Measurements from ENCODE around the gene KREMEN1. TPM values are rescaled to one million over a fixed set of nuclear protein-coding genes. Genes with fewer than 3 reads are reported as not detected.

The KREMEN1 gene
- total and polyA plus RNA-seq, 2 donors: 10.7 to 14.2 TPM

GRCh38 chr22:29125844-29126243 is 53.0 kb downstream of the KREMEN1 start:
- no peak for DNase-seq (ENCODE audit: low read depth in 6 of 9, low spot score in 9 of 9)
- WGBS: 98% methylated on average over 5 of the region's 5 CpGs

GRCh38 chr22:29126670-29127395 is 54.0 kb downstream of the KREMEN1 start:
- WGBS: 92% methylated on average over 2 of the region's 2 CpGs
- H3K36me3 ChIP-seq (ENCODE audit: control insufficient read depth in 2 of 2, insufficient read depth in 2 of 2, low read length in 1 of 2): peaks cover 23 to 36% of the 10 kb centered on the region in 2 donors
- no peak overlapping the region for H3K4me3 ChIP-seq (ENCODE audit: low read length in 2 of 2)
- H3K27ac ChIP-seq (ENCODE audit: low read depth in 1 of 2, low read length in 1 of 2): no peak overlapping the region
- no peaks in the 10 kb centered on the region for H3K27me3 ChIP-seq (ENCODE audit: control insufficient read depth in 2 of 2, insufficient read depth in 1 of 2, low read length in 1 of 2)
- DNase-seq (ENCODE audit: low read depth in 6 of 9, low spot score in 9 of 9): no peak
- no peaks in the 10 kb centered on the region for H3K4me1 ChIP-seq (ENCODE audit: control insufficient read depth in 2 of 2, insufficient read depth in 2 of 2, low read length in 2 of 2)
- no peaks in the 10 kb centered on the region for H3K9me3 ChIP-seq (ENCODE audit: control insufficient read depth in 2 of 2, insufficient read depth in 1 of 2, low read length in 1 of 2)

More at GRCh38 chr22:29125844-29126243, 53.0 kb downstream of the KREMEN1 start:
- H3K27ac ChIP-seq (ENCODE audit: low read depth in 1 of 2, low read length in 1 of 2): no peak overlapping the region
- H3K27me3 ChIP-seq (ENCODE audit: control insufficient read depth in 2 of 2, insufficient read depth in 1 of 2, low read length in 1 of 2): no peaks in the 10 kb centered on the region
- H3K4me3 ChIP-seq (ENCODE audit: low read length in 2 of 2): no peak overlapping the region
- H3K4me1 ChIP-seq (ENCODE audit: control insufficient read depth in 2 of 2, insufficient read depth in 2 of 2, low read length in 2 of 2): no peaks in the 10 kb centered on the region
- no peaks in the 10 kb centered on the region for H3K9me3 ChIP-seq (ENCODE audit: control insufficient read depth in 2 of 2, insufficient read depth in 1 of 2, low read length in 1 of 2)
- peaks cover 23 to 35% of the 10 kb centered on the region in 2 donors for H3K36me3 ChIP-seq (ENCODE audit: control insufficient read depth in 2 of 2, insufficient read depth in 2 of 2, low read length in 1 of 2)

GRCh38 chr22:29128891-29129807 is 56.3 kb downstream of the KREMEN1 start:
- Histone ChIP-seq H3K4me3 (ENCODE audit: low read length in 2 of 2) (no peak overlapping the region), H3K36me3 (ENCODE audit: control insufficient read depth in 2 of 2, insufficient read depth in 2 of 2, low read length in 1 of 2) (peaks cover 25 to 45% of the 10 kb centered on the region in 2 donors), H3K4me1 (ENCODE audit: control insufficient read depth in 2 of 2, insufficient read depth in 2 of 2, low read length in 2 of 2) (no peaks in the 10 kb centered on the region), H3K27ac (ENCODE audit: low read depth in 1 of 2, low read length in 1 of 2) (peak overlapping the region in 1 of 2 donors; percentile 18), H3K27me3 (ENCODE audit: control insufficient read depth in 2 of 2, insufficient read depth in 1 of 2, low read length in 1 of 2) (no peaks in the 10 kb centered on the region), H3K9me3 (ENCODE audit: control insufficient read depth in 2 of 2, insufficient read depth in 1 of 2, low read length in 1 of 2) (no peaks in the 10 kb centered on the region)
- DNase-seq (ENCODE audit: low read depth in 6 of 9, low spot score in 9 of 9): no peak
- 80% methylated on average over 13 of the region's 13 CpGs for WGBS

- peaks cover 29 to 49% of the 10 kb centered on the region in 2 donors for H3K36me3 ChIP-seq (ENCODE audit: control insufficient read depth in 2 of 2, insufficient read depth in 2 of 2, low read length in 1 of 2)
- H3K4me1 ChIP-seq (ENCODE audit: control insufficient read depth in 2 of 2, insufficient read depth in 2 of 2, low read length in 2 of 2): no peaks in the 10 kb centered on the region
- WGBS: 99% methylated on average over 2 of the region's 2 CpGs
- no peaks in the 10 kb centered on the region for H3K9me3 ChIP-seq (ENCODE audit: control insufficient read depth in 2 of 2, insufficient read depth in 1 of 2, low read length in 1 of 2)
- H3K27ac ChIP-seq (ENCODE audit: low read depth in 1 of 2, low read length in 1 of 2): peak overlapping the region in 1 of 2 donors; percentile 18
- H3K27me3 ChIP-seq (ENCODE audit: control insufficient read depth in 2 of 2, insufficient read depth in 1 of 2, low read length in 1 of 2): no peaks in the 10 kb centered on the region
- no peak overlapping the region for H3K4me3 ChIP-seq (ENCODE audit: low read length in 2 of 2)
- DNase-seq (ENCODE audit: low read depth in 6 of 9, low spot score in 9 of 9): no peak
These were observed 56.9 kb downstream of the KREMEN1 start for GRCh38 chr22:29129808-29130140.

GRCh38 chr22:29130476-29130875 is 57.6 kb downstream of the KREMEN1 start:
- Histone ChIP-seq H3K36me3 (ENCODE audit: control insufficient read depth in 2 of 2, insufficient read depth in 2 of 2, low read length in 1 of 2) (peaks cover 32 to 49% of the 10 kb centered on the region in 2 donors), H3K4me1 (ENCODE audit: control insufficient read depth in 2 of 2, insufficient read depth in 2 of 2, low read length in 2 of 2) (no peaks in the 10 kb centered on the region), H3K27ac (ENCODE audit: low read depth in 1 of 2, low read length in 1 of 2) (no peak overlapping the region), H3K9me3 (ENCODE audit: control insufficient read depth in 2 of 2, insufficient read depth in 1 of 2, low read length in 1 of 2) (no peaks in the 10 kb centered on the region), H3K4me3 (ENCODE audit: low read length in 2 of 2) (no peak overlapping the region), H3K27me3 (ENCODE audit: control insufficient read depth in 2 of 2, insufficient read depth in 1 of 2, low read length in 1 of 2) (no peaks in the 10 kb centered on the region)
- no peak for DNase-seq (ENCODE audit: low read depth in 6 of 9, low spot score in 9 of 9)
- WGBS: 97% methylated on average over 4 of the region's 4 CpGs

- Histone ChIP-seq H3K9me3 (ENCODE audit: control insufficient read depth in 2 of 2, insufficient read depth in 1 of 2, low read length in 1 of 2) (no peaks in the 10 kb centered on the region), H3K27me3 (ENCODE audit: control insufficient read depth in 2 of 2, insufficient read depth in 1 of 2, low read length in 1 of 2) (no peaks in the 10 kb centered on the region), H3K4me3 (ENCODE audit: low read length in 2 of 2) (no peak overlapping the region), H3K36me3 (ENCODE audit: control insufficient read depth in 2 of 2, insufficient read depth in 2 of 2, low read length in 1 of 2) (peaks cover 44 to 58% of the 10 kb centered on the region in 2 donors), H3K4me1 (ENCODE audit: control insufficient read depth in 2 of 2, insufficient read depth in 2 of 2, low read length in 2 of 2) (no peaks in the 10 kb centered on the region), H3K27ac (ENCODE audit: low read depth in 1 of 2, low read length in 1 of 2) (no peak overlapping the region)
- no peak for DNase-seq (ENCODE audit: low read depth in 6 of 9, low spot score in 9 of 9)
- 100% methylated on average over 2 of the region's 2 CpGs for WGBS
These were observed 60.8 kb downstream of the KREMEN1 start for GRCh38 chr22:29133603-29134133.

- no peaks in the 10 kb centered on the region for H3K27me3 ChIP-seq (ENCODE audit: control insufficient read depth in 2 of 2, insufficient read depth in 1 of 2, low read length in 1 of 2)
- no peak overlapping the region for H3K4me3 ChIP-seq (ENCODE audit: low read length in 2 of 2)
- WGBS: 97% methylated on average over 4 of the region's 4 CpGs
- no peak overlapping the region for H3K27ac ChIP-seq (ENCODE audit: low read depth in 1 of 2, low read length in 1 of 2)
- no peak for DNase-seq (ENCODE audit: low read depth in 6 of 9, low spot score in 9 of 9)
- peaks cover 43 to 56% of the 10 kb centered on the region in 2 donors for H3K36me3 ChIP-seq (ENCODE audit: control insufficient read depth in 2 of 2, insufficient read depth in 2 of 2, low read length in 1 of 2)
- H3K9me3 ChIP-seq (ENCODE audit: control insufficient read depth in 2 of 2, insufficient read depth in 1 of 2, low read length in 1 of 2): no peaks in the 10 kb centered on the region
- H3K4me1 ChIP-seq (ENCODE audit: control insufficient read depth in 2 of 2, insufficient read depth in 2 of 2, low read length in 2 of 2): no peaks in the 10 kb centered on the region
These were observed 61.6 kb downstream of the KREMEN1 start for GRCh38 chr22:29134448-29134847.

GRCh38 chr22:29136782-29137700 is 64.2 kb downstream of the KREMEN1 start:
- peak overlapping the region in 1 of 2 donors; percentile 3 for H3K27ac ChIP-seq (ENCODE audit: low read depth in 1 of 2, low read length in 1 of 2)
- 96% methylated on average over 31 of the region's 31 CpGs for WGBS

More at GRCh38 chr22:29136782-29137700, 64.2 kb downstream of the KREMEN1 start:
- Histone ChIP-seq H3K4me1 (ENCODE audit: control insufficient read depth in 2 of 2, insufficient read depth in 2 of 2, low read length in 2 of 2) (peaks cover 0 to 4% of the 10 kb centered on the region in 2 donors), H3K9me3 (ENCODE audit: control insufficient read depth in 2 of 2, insufficient read depth in 1 of 2, low read length in 1 of 2) (no peaks in the 10 kb centered on the region), H3K4me3 (ENCODE audit: low read length in 2 of 2) (no peak overlapping the region), H3K27me3 (ENCODE audit: control insufficient read depth in 2 of 2, insufficient read depth in 1 of 2, low read length in 1 of 2) (no peaks in the 10 kb centered on the region), H3K36me3 (ENCODE audit: control insufficient read depth in 2 of 2, insufficient read depth in 2 of 2, low read length in 1 of 2) (peaks cover 56 to 70% of the 10 kb centered on the region in 2 donors)
- no peak for DNase-seq (ENCODE audit: low read depth in 6 of 9, low spot score in 9 of 9)
